HG03135 (cell line): ENCODE measurements around the gene CYFIP2.

Source experiments
- ATAC-seq: cut with Tn5 transposase; IDR thresholded peaks from one replicate; pipeline ENCODE4 v1.9.1; 2021; ENCODE audit warnings: mild to moderate bottlenecking, moderate library complexity; ENCODE audit not compliant: unreplicated experiment

The CYFIP2 gene

GRCh38 chr5:157352756-157353340, 86.9 kb downstream of the CYFIP2 start:
- ATAC-seq, result no peak

GRCh38 chr5:157354800-157355199, 88.9 kb downstream of the CYFIP2 start:
- no peak for ATAC-seq

GRCh38 chr5:157356576-157356975, 90.7 kb downstream of the CYFIP2 start:
- ATAC-seq, result no peak

- no peak for ATAC-seq
These were observed 91.9 kb downstream of the CYFIP2 start for GRCh38 chr5:157357823-157358222.

- ATAC-seq, result no peak
These were observed 92.9 kb downstream of the CYFIP2 start for GRCh38 chr5:157358871-157359270.

- no peak for ATAC-seq
These were observed 93.6 kb downstream of the CYFIP2 start for GRCh38 chr5:157359356-157360055.

- no peak for ATAC-seq
These were observed 96.1 kb downstream of the CYFIP2 start for GRCh38 chr5:157362012-157362411.

GRCh38 chr5:157362502-157362901, 96.6 kb downstream of the CYFIP2 start:
- no peak for ATAC-seq

GRCh38 chr5:157362982-157363381, 97.1 kb downstream of the CYFIP2 start:
- no peak for ATAC-seq

GRCh38 chr5:157365732-157366131, 99.8 kb downstream of the CYFIP2 start:
- ATAC-seq, result no peak

- ATAC-seq, result no peak
These were observed 101.1 kb downstream of the CYFIP2 start for GRCh38 chr5:157366741-157367674.

GRCh38 chr5:157369507-157369906, 103.6 kb downstream of the CYFIP2 start:
- ATAC-seq, result no peak

GRCh38 chr5:157370967-157371366, 105.0 kb downstream of the CYFIP2 start:
- ATAC-seq, result no peak

GRCh38 chr5:157371655-157372471, 105.9 kb downstream of the CYFIP2 start:
- ATAC-seq, result no peak

- no peak for ATAC-seq
These were observed 106.5 kb downstream of the CYFIP2 start for GRCh38 chr5:157372472-157372822.

- ATAC-seq, result no peak
These were observed 112.6 kb downstream of the CYFIP2 start for GRCh38 chr5:157378509-157378908.

GRCh38 chr5:157379983-157380382, 114.1 kb downstream of the CYFIP2 start:
- ATAC-seq, result no peak

- no peak for ATAC-seq
These were observed 115.8 kb downstream of the CYFIP2 start for GRCh38 chr5:157381746-157382145.

GRCh38 chr5:157382996-157383800, 117.3 kb downstream of the CYFIP2 start:
- no peak for ATAC-seq
